ENCODE data around the gene KCTD4. TPM values are rescaled to one million over a fixed set of nuclear protein-coding genes. Genes with fewer than 3 reads are reported as not detected.
A peak's percentile ranks its signal among the peaks of the same experiment; 100 is the strongest.
"Not testable (repeated sequence)": the region's sequence is repeated elsewhere in the genome, so short reads cannot be mapped to it uniquely, and the experiment has no call there.

Gene KCTD4
- polyA plus RNA-seq (ENCODE audit: low read depth in 6 of 6): under 1 TPM in 3 of 6 donors, not detected in 3; 0.21 to 0.40 (median 0.35) TPM

GRCh38 chr13:45200701-45201232 is at the start of gene KCTD4:
TSS of gene KCTD4 (minus strand) at chr13:45201045. CDS start at chr13:45194567, 6,478 bp downstream.
- Mint-ChIP-seq H3K9me3 (peaks cover 0 to 4% (median 0%) of the 10 kb centered on the region in 7 donors), H3K27me3 (no peaks in the 10 kb centered on the region), H3K4me1 (peaks cover 19 to 30% (median 30%) of the 10 kb centered on the region in 3 donors), H3K36me3 (peaks cover 7 to 16% of the 10 kb centered on the region in 2 donors), H3K4me3 (no peak within 1 kb of the TSS), H3K27ac (peak within 1 kb of the TSS in 3 of 6 donors; percentile 22 to 79 (median 62))
- ATAC-seq (ENCODE audit: low read depth in 2 of 2) (no peak), DNase-seq (no peak)

- Mint-ChIP-seq H3K27me3 (no peaks in the 10 kb centered on the region), H3K4me3 (no peak overlapping the region), H3K4me1 (no peaks in the 10 kb centered on the region), H3K27ac (no peak overlapping the region), H3K36me3 (peaks cover 4 to 13% of the 10 kb centered on the region in 2 donors), H3K9me3 (peaks cover 0 to 2% (median 0%) of the 10 kb centered on the region in 7 donors)
- ATAC-seq (ENCODE audit: low read depth in 2 of 2) (no peak), DNase-seq (no peak)
Measured at GRCh38 chr13:45249662-45250061, 48.8 kb upstream of the KCTD4 start.

DNA sequence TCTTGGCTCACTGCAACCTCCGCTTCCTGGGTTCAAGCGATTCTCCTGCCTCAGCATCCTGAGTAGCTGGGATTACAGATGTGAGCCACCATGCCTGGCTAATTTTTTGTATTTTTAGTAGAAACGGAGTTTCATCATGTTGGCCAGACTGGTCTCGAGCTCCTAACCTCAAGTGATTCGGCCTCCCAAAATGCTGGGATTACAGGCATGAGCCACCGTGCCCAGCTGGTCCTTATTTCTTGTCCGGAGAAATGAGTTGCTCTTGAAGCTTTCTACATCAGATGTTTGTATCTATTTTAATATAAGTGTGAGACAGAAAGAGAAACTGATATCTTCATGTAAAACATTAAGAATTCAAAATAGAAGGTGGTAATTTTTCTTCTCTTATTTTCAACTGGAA is 43.9 kb upstream of the KCTD4 start:
- H3K4me3 Mint-ChIP-seq; H3K36me3 Mint-ChIP-seq; DNase-seq; ATAC-seq (ENCODE audit: low read depth in 2 of 2); H3K27me3 Mint-ChIP-seq; H3K9me3 Mint-ChIP-seq: not testable (repeated sequence)
- peak overlapping the region in 2 of 6 donors; percentile 15 to 39 for H3K27ac Mint-ChIP-seq
- peaks cover 4 to 20% (median 5%) of the 10 kb centered on the region in 3 donors for H3K4me1 Mint-ChIP-seq

GRCh38 chr13:45243077-45243476 is 42.2 kb upstream of the KCTD4 start:
- H3K27me3 Mint-ChIP-seq: no peaks in the 10 kb centered on the region
- H3K9me3 Mint-ChIP-seq: peaks cover 0 to 2% (median 0%) of the 10 kb centered on the region in 7 donors
- no peak overlapping the region for H3K27ac Mint-ChIP-seq
- peaks cover 4 to 20% (median 5%) of the 10 kb centered on the region in 3 donors for H3K4me1 Mint-ChIP-seq
- H3K36me3 Mint-ChIP-seq: peaks cover 7 to 8% of the 10 kb centered on the region in 2 donors
- ATAC-seq (ENCODE audit: low read depth in 2 of 2) (no peak), DNase-seq (no peak)
- no peak overlapping the region for H3K4me3 Mint-ChIP-seq

- Mint-ChIP-seq H3K4me3 (no peak overlapping the region), H3K4me1 (peaks cover 4 to 20% (median 5%) of the 10 kb centered on the region in 3 donors), H3K9me3 (peaks cover 0 to 2% (median 0%) of the 10 kb centered on the region in 7 donors), H3K36me3 (peaks cover 7 to 8% of the 10 kb centered on the region in 2 donors), H3K27ac (peak overlapping the region in 3 of 6 donors; percentile 7 to 85 (median 29)), H3K27me3 (no peaks in the 10 kb centered on the region)
- ATAC-seq (ENCODE audit: low read depth in 2 of 2) (no peak), DNase-seq (no peak)
Measured at GRCh38 chr13:45242524-45242923, 41.7 kb upstream of the KCTD4 start.

DNA sequence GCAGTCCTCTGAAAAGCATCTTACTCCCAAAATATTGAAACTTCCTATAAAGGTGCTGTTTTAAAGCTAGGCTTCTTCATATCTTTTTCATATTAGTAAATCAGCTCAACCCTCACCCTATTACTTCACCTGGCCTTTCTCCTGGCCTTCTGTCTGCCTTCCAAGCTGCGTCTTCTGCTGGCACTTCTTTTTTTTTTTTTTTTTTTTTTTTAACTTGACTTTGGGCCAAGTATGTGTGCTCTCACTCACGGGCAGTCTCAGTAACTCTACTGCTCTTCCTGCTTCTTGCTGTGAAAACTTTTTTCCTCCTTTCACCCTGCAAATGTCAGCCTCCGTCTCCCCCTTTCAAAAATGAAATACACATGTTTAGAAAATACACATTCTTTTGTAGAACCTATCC is 41.2 kb upstream of the KCTD4 start:
- Mint-ChIP-seq H3K4me3 (no peak overlapping the region), H3K27me3 (no peaks in the 10 kb centered on the region), H3K4me1 (peaks cover 4 to 20% (median 5%) of the 10 kb centered on the region in 3 donors), H3K36me3 (peaks cover 7 to 8% of the 10 kb centered on the region in 2 donors), H3K27ac (peak overlapping the region in 3 of 6 donors; percentile 29 to 85 (median 73)), H3K9me3 (peaks cover 0 to 2% (median 0%) of the 10 kb centered on the region in 7 donors)
- DNase-seq: no peak
- no peak for ATAC-seq (ENCODE audit: low read depth in 2 of 2)

GRCh38 chr13:45240143-45240542 is 39.3 kb upstream of the KCTD4 start:
- no peak for DNase-seq
- no peak overlapping the region for H3K4me3 Mint-ChIP-seq
- peak overlapping the region in 1 of 6 donors; percentile 28 for H3K27ac Mint-ChIP-seq
- no peaks in the 10 kb centered on the region for H3K27me3 Mint-ChIP-seq
- H3K36me3 Mint-ChIP-seq: peaks cover 2 to 4% of the 10 kb centered on the region in 2 donors
- ATAC-seq (ENCODE audit: low read depth in 2 of 2): no peak
- no peaks in the 10 kb centered on the region for H3K9me3 Mint-ChIP-seq
- peaks cover 4 to 20% (median 5%) of the 10 kb centered on the region in 3 donors for H3K4me1 Mint-ChIP-seq

DNA sequence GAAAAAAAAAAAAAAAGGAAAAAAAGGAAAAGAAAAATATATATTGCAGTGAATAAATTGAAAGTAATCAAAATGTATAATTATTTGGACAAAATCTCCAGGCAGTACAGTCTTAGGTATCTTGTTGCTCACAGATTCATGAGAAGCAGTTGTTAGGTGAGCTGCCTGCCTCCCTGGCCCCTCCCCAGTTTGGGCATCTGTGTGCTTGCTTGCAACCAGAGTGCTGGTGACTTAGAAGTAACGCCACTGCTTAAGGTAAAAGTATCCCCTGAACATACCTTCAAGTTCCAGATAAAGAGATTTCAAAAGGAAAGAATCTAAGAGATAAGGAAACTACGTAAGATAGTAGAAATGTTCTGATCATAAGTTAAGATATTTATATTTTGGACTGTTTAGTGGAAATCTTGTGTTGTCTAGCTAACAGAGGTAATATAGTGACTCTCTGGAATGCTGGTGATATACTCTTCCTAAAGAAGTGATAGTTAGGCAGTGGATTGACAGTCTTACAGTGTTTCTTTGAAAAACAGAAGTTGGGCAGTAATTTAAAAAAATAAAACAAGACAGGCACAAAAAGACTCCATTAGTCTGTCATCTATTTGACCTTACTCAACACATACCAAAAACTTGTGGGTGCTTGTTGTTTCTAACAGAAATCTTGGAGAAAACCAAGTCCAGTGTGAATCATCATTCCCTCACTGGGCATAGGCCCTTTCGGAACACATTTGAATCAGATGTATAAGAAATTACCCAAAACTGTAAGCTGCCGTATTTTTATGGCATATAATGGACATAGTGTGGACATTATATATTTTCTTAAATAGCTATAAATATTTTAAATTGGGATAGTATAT is 38.3 kb upstream of the KCTD4 start:
- no peaks in the 10 kb centered on the region for H3K9me3 Mint-ChIP-seq
- H3K27me3 Mint-ChIP-seq: no peaks in the 10 kb centered on the region
- no peak overlapping the region for H3K4me3 Mint-ChIP-seq
- peak overlapping the region in 1 of 6 donors; percentile 44 for H3K27ac Mint-ChIP-seq
- no peak for ATAC-seq (ENCODE audit: low read depth in 2 of 2)
- H3K4me1 Mint-ChIP-seq: peaks cover 4 to 20% (median 5%) of the 10 kb centered on the region in 3 donors
- DNase-seq: no peak
- H3K36me3 Mint-ChIP-seq: peaks cover 0 to 3% of the 10 kb centered on the region in 2 donors

- ATAC-seq (ENCODE audit: low read depth in 2 of 2): no peak
- no peaks in the 10 kb centered on the region for H3K9me3 Mint-ChIP-seq
- no peak overlapping the region for H3K27ac Mint-ChIP-seq
- H3K4me1 Mint-ChIP-seq: peaks cover 2 to 7% (median 6%) of the 10 kb centered on the region in 3 donors
- no peak overlapping the region for H3K4me3 Mint-ChIP-seq
- H3K36me3 Mint-ChIP-seq: peaks cover 0 to 16% of the 10 kb centered on the region in 2 donors
- H3K27me3 Mint-ChIP-seq: no peaks in the 10 kb centered on the region
- DNase-seq: no peak
Measured at GRCh38 chr13:45232591-45232990, 31.7 kb upstream of the KCTD4 start.

DNA sequence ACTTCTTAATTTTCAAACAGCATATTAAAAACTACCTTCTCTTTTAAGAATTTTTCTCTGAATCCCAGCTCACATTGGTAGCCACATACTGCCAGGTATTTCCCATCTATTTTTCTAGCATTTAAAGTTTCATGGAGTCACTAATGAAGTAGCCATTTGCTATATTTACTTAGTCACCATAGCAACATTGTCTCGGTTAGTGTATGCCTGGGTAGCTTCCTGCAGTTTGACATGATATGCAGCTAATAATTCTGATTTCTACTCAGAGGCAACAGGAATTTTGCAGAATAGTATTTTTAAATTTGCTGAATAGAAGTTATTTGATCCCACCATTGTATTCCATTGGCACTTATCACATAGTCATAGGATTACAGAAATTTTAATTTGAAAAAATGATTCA is 30.9 kb upstream of the KCTD4 start:
- ATAC-seq (ENCODE audit: low read depth in 2 of 2): no peak
- H3K27ac Mint-ChIP-seq: peak overlapping the region in 1 of 6 donors; percentile 47

DNA sequence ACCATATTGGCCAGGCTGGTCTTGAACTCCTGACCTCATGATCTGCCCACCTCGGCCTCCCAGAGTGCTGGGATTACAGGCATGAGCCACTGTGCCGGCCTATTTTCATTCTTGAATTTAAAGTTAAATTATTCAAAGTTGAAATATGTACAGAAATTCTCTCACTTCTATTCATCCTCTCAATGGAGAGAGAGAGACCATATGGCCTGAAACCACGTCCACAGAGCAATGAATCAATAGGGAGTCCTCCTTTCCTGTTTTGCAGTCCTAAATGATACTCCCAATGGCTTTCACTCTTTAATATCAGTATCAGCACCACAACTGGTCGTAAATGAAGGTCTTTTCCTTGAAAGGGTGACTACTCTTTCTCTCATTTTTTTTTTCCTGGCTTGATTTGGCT is 30.5 kb upstream of the KCTD4 start:
- Mint-ChIP-seq H3K4me3 (no peak overlapping the region), H3K27me3 (no peaks in the 10 kb centered on the region), H3K36me3 (peaks cover 0 to 16% of the 10 kb centered on the region in 2 donors), H3K27ac (no peak overlapping the region), H3K9me3 (no peaks in the 10 kb centered on the region), H3K4me1 (peaks cover 2 to 12% (median 6%) of the 10 kb centered on the region in 3 donors)
- no peak for ATAC-seq (ENCODE audit: low read depth in 2 of 2)
- no peak for DNase-seq

More for the DNA sequence above, 30.9 kb upstream of the KCTD4 start:
- Mint-ChIP-seq H3K4me1 (peaks cover 2 to 9% (median 6%) of the 10 kb centered on the region in 3 donors), H3K4me3 (no peak overlapping the region), H3K36me3 (peaks cover 0 to 16% of the 10 kb centered on the region in 2 donors), H3K27me3 (no peaks in the 10 kb centered on the region), H3K9me3 (no peaks in the 10 kb centered on the region)
- DNase-seq: no peak

GRCh38 chr13:45229172-45229571 is 28.3 kb upstream of the KCTD4 start:
- H3K27me3 Mint-ChIP-seq: no peaks in the 10 kb centered on the region
- no peak overlapping the region for H3K27ac Mint-ChIP-seq
- no peak overlapping the region for H3K4me3 Mint-ChIP-seq
- peaks cover 0 to 16% of the 10 kb centered on the region in 2 donors for H3K36me3 Mint-ChIP-seq
- peaks cover 2 to 12% (median 6%) of the 10 kb centered on the region in 3 donors for H3K4me1 Mint-ChIP-seq
- ATAC-seq (ENCODE audit: low read depth in 2 of 2) (no peak), DNase-seq (no peak)
- no peaks in the 10 kb centered on the region for H3K9me3 Mint-ChIP-seq

GRCh38 chr13:45228002-45228401 is 27.2 kb upstream of the KCTD4 start:
- Mint-ChIP-seq H3K9me3 (no peaks in the 10 kb centered on the region), H3K4me1 (peaks cover 2 to 12% (median 6%) of the 10 kb centered on the region in 3 donors), H3K27me3 (no peaks in the 10 kb centered on the region), H3K36me3 (peaks cover 0 to 16% of the 10 kb centered on the region in 2 donors), H3K4me3 (no peak overlapping the region), H3K27ac (peak overlapping the region in 1 of 6 donors; percentile 45)
- DNase-seq (no peak), ATAC-seq (ENCODE audit: low read depth in 2 of 2) (no peak)
